Measurements from ENCODE around the gene ZNF329. TPM values are rescaled to one million over a fixed set of nuclear protein-coding genes. Genes with fewer than 3 reads are reported as not detected.
A peak's percentile ranks its signal among the peaks of the same experiment; 100 is the strongest.

Gene ZNF329
- total RNA-seq, 1 experiment from 2014 or later: 1.7 TPM

GRCh38 chr19:58181902-58182576, 31.4 kb upstream of the ZNF329 start:
- RAD21 ChIA-PET (ENCODE audit: low non-redundant PET in 1 of 2, low total read pairs in 2 of 2, uncharacterized antibody in 2 of 2, unreplicated experiment in 2 of 2): no interaction called here
- no peak overlapping the region for H2AFZ ChIP-seq (ENCODE audit: low read depth, low read length, poor library complexity, severe bottlenecking)

More at GRCh38 chr19:58181902-58182576, 31.4 kb upstream of the ZNF329 start:
- TF ChIP-seq ZNF274 (IDR thresholded peaks at IDR 0.05; ENCODE audit: low read depth, low read length) (no peak), EGR1 (IDR thresholded peaks at IDR 0.05; ENCODE audit: low read depth) (no peak), JUND (IDR thresholded peaks at IDR 0.05) (no peak), ZBTB33 (IDR thresholded peaks at IDR 0.05; ENCODE audit: extremely low read depth, insufficient replicate concordance, low read length) (no peak), ATF3 (IDR thresholded peaks at IDR 0.05) (no peak), SRF (IDR thresholded peaks at IDR 0.05; ENCODE audit: low read depth) (no peak), ZFX (IDR thresholded peaks at IDR 0.05) (no peak), EZH2 (IDR thresholded peaks at IDR 0.05) (no peak), SP1 (IDR thresholded peaks at IDR 0.05; ENCODE audit: low read depth) (no peak), POLR2AphosphoS5 (IDR thresholded peaks at IDR 0.05; ENCODE audit: low read depth, low read length) (no peak), YY1 (IDR thresholded peaks at IDR 0.05; ENCODE audit: extremely low read depth, insufficient replicate concordance, low read depth, low read length) (no peak), CEBPB (IDR thresholded peaks at IDR 0.05; ENCODE audit: low read depth) (no peak), CBX3 (IDR thresholded peaks at IDR 0.05; ENCODE audit: low read depth) (no peak), ELF1 (IDR thresholded peaks at IDR 0.05; ENCODE audit: borderline replicate concordance, low read depth) (no peak), REST (IDR thresholded peaks at IDR 0.05; ENCODE audit: low read depth) (no peak), RAD21 (IDR thresholded peaks at IDR 0.05; ENCODE audit: low read depth) (peak; percentile 72), CTCF (IDR thresholded peaks at IDR 0.05 in 2 of 3, conservative IDR thresholded peaks at IDR 0.05 in 1 of 3; ENCODE audit: borderline replicate concordance in 1 of 3, insufficient read depth in 1 of 3, low read depth in 2 of 3, low read length in 2 of 3) (peak; percentile 28 to 74 (median 72); a peak in 5 of 6 replicates)
- BruUV-seq (replicated peaks): TSS peak; percentile 72
- Histone ChIP-seq H3K9ac (ENCODE audit: low read length) (no peak overlapping the region), H3K9me2 (ENCODE audit: insufficient read depth) (no peaks in the 10 kb centered on the region), H3K9me3 (ENCODE audit: control insufficient read depth in 1 of 2, insufficient read depth in 1 of 2, low read depth in 1 of 2, low read length in 2 of 2) (peaks cover 16 to 20% of the 10 kb centered on the region in 2 experiments; a peak in 2 of 4 replicates), H3K4me3 (replicated peaks in 1 of 2; ENCODE audit: low read depth in 1 of 2, low read length in 2 of 2) (peak overlapping the region; percentile 37 to 67), H3K36me3 (ENCODE audit: control insufficient read depth in 1 of 2, insufficient read depth in 2 of 2, low read length in 2 of 2) (no peaks in the 10 kb centered on the region), H3K79me2 (ENCODE audit: insufficient read depth, low read length) (peaks cover 5% of the 10 kb centered on the region), H3K27ac (ENCODE audit: low read depth, low read length) (peak overlapping the region; percentile 94), H3K4me2 (ENCODE audit: low read length) (peak overlapping the region; percentile 77), H4K20me1 (ENCODE audit: insufficient read depth) (no peaks in the 10 kb centered on the region), H3K27me3 (ENCODE audit: insufficient read depth, low read length) (no peaks in the 10 kb centered on the region), H3K4me1 (ENCODE audit: control insufficient read depth in 1 of 2, insufficient read depth in 2 of 2, low read length in 2 of 2) (peaks cover 0 to 8% of the 10 kb centered on the region in 2 experiments; a peak in 1 of 4 replicates)
- DNase-seq (ENCODE audit: low read depth, low spot score): no peak
- intact Hi-C loops (cut with micrococcal nuclease): no loop called here
- POLR2A ChIA-PET: no interaction called here
- CTCF ChIA-PET: no interaction called here
- no peak; the same call in 1 of the 2 replicates for ATAC-seq
